Left colon (tissue), 2 donors: Measurements from ENCODE around the gene KCNAB2. TPM values are rescaled to one million over a fixed set of nuclear protein-coding genes. Genes with fewer than 3 reads are reported as not detected.

Experiments used
- ATAC-seq: fragments of 200-7000 bp; cut with Tn5 transposase; one replicate; pipeline ENCODE4 v1.9.1; 2020; ENCODE audit warnings: mild to moderate bottlenecking, moderate library complexity
- DNase-seq, 2 donors: peaks; one replicate each; pipeline ENCODE4 v3.0.0-alpha.2; 2020
- intact Hi-C, 2 donors: fragments of 100-400 bp; cut with DNase I in 1 of 2; cut with micrococcal nuclease in 1 of 2; formaldehyde crosslinking; loops; one replicate each; pipeline versions ENCODE4 v1.11.2 to v1.14.0; 2022; cut with DNase I, micrococcal nuclease
- total RNA-seq, 2 donors: library from RNA; stranded (reverse); fragmentation: NEBNext Ultra II Directional; extraction: Animal tissue kit (Norgen Biotek cat#: 25700); gene quantifications; one replicate each; pipeline ENCODE4 v1.2.1, GENCODE V29; 2021
- donor health status: DM: no; HTN: no; CAD: no.
- donor health status: DM: yes; HTN: yes; CAD: no.

KCNAB2 gene
- total RNA-seq, 2 donors from 2014 or later = 4.2 to 7.5 TPM

DNA sequence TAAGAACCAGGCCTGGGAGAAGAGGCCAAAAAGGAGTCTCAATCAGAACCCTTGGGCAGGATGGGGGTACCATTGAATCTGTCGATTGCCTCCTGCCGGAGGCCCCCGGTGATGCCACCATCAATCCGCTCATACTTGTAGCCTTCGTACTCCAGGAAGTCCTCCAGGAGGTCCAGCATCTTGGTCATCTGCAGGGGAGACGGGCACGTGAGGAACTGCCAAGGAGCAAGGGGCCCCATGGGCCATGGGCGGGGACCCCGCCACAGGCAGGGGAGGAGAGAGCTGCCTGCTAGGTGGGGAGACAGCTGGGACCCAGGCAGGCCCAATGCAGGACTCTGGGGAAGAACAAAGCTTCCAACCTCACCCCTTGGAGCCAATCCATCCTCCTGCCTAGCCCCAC is 85.9 kb downstream of the KCNAB2 start:
- no peak for DNase-seq
- intact Hi-C loops = no loop called here
- ATAC-seq = no peak

GRCh38 chr1:6133146-6133895 is 87.6 kb downstream of the KCNAB2 start:
- DNase-seq (no peak), ATAC-seq (no peak)
- intact Hi-C loops = no loop called here

GRCh38 chr1:6134206-6134605 is 88.5 kb downstream of the KCNAB2 start:
- ATAC-seq = no peak
- no peak for DNase-seq
- intact Hi-C loops = no loop called here

DNA sequence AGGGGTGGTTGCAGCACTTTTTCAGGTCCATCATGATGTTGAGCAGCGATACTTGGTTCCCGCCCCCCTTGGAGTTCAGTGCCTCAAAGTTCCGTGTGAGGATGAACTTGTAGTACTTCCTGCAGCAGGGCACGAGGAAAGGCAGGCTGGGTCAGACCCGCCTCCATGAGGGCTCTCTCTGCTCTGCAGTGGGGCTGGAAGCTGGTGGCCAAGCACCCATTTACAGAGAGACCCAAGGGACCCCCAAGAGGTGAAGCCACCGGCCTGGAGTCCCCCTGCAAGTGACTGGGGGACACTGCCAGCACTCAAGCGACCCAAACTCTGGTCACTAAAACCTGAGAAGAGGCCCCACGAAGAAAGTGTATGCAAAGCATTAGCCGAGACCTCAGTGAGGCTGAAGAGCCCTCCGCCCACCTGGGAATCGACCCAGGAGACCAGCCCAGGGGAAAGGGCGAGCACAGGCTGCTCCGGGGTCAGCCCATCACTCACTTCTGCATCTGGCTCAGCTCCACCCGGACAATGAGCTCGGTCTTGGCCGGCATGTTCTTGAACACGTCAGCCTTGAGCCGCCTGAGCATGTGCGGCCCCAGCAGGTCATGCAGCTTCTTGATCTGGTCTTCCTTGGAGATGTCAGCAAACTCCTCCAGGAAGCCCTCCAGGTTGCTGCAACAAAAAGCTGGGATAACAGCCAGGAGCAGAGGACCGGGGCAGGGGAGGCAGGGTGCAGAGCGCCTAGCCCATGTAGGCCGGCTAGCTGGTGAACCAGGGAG is 89.2 kb downstream of the KCNAB2 start:
- DNase-seq = no peak
- no peak for ATAC-seq
- intact Hi-C loops = no loop called here

DNA sequence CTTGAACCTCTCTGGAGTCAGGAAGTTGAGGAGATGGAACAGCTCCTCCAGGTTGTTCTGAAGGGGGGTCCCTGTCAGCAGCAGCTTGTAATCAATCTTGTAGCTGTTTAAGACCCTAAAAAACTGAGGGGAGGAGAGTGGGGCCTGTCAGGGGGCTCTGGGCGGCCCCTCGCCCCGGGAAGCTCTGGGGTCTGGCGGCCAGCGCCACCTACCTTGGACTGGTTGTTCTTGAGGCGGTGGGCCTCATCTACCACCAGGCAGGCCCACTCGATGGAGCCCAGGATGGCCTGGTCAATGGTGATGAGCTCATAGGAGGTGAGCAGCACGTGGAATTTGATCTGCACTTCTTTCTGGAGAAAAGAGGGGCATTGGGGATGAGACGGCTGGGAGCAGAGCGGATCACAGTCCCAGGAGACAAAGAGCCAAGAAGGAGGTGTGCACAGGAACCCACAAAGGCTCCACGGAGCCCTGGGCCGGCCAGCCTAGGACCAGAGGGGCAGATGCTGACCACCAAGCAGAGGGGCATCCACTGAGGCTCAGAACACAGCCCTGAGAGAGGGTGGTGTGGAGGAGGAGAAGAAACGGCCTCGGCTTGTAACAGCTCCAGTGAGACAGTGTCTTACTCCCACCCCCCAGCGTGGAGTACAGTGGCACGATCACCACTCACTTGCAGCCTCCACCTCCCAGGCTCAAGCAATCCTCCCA is 91.0 kb downstream of the KCNAB2 start:
- ATAC-seq (no peak), DNase-seq (no peak)
- intact Hi-C loops = no loop called here

DNA sequence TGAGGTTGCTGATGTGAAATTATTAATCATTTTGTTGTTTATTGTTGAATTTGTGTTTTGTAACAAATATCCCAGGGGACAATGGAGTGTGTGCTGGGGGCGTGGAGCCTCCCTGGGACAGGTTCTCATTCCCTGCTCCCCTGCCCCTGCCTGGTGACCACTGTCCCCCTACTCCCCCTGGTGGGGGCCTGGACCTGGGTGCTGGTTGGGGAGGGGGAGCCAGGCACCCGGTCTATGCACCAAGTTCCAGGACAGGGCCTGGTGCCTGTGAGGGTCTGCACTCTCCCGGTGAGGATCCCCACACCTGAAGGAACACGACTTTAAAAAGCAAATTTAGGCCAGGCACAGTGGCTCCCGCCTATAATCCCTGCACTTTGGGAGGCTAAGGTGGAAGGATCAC is 92.1 kb downstream of the KCNAB2 start:
- intact Hi-C loops = no loop called here
- DNase-seq = no peak

GRCh38 chr1:6140413-6140812 is 94.7 kb downstream of the KCNAB2 start:
- intact Hi-C loops = no loop called here
- DNase-seq (no peak), ATAC-seq (no peak)

More for the DNA sequence above, 92.1 kb downstream of the KCNAB2 start:
- ATAC-seq = no peak

GRCh38 chr1:6141592-6141991 is 95.9 kb downstream of the KCNAB2 start:
- peak; percentile 35 for ATAC-seq
- DNase-seq = no peak
- intact Hi-C loops = no loop called here

DNA sequence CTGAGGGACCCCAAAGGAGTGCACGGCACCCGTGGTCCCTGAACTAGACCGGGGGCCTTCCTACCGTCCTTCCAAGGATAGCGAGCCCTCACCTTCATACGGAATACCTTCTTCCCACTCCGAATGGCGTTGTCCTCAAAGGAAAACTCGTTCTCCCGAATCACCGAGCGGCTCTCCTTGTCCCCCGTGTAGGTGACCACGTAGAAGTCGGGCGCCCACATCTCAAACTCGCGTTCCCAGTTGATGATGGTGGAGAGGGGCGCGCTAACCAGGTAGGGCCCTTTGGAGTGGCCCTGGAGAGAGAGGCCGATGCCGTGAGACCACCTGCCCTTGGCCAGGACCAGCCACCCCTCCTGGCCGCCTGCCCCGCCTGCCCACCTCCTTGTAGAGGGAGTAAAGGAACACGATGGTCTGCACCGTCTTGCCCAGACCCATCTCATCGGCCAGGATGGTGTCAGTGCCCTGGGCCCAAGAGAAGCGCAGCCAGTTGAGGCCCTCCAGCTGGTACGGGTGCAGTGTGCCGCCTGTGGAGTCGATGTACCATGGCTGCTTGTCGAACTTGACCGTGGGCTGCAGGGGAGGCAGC is 96.4 kb downstream of the KCNAB2 start:
- no peak for ATAC-seq

DNA sequence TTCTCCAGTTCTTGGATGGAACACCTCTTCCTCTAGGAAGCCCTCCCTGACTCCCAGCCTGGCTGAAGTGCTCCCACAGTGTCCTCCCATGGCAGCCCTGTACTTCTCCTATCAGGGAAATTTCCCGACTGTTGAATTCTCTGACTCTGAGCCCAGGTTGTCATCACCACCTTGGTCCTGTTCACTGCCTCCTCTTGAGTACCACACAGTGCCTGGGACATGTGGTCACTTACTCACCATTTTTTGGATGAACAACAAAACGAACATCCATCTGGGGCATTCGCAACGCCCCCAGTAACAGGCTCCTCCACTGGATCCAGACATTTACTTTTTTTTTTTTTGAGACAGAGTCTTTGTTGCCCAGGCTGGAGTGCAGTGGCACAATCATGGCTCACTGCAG is 97.0 kb downstream of the KCNAB2 start:
- ATAC-seq (no peak), DNase-seq (no peak)
- intact Hi-C loops = no loop called here

More for the DNA sequence above, 96.4 kb downstream of the KCNAB2 start:
- no peak for DNase-seq
- intact Hi-C loops = no loop called here

DNA sequence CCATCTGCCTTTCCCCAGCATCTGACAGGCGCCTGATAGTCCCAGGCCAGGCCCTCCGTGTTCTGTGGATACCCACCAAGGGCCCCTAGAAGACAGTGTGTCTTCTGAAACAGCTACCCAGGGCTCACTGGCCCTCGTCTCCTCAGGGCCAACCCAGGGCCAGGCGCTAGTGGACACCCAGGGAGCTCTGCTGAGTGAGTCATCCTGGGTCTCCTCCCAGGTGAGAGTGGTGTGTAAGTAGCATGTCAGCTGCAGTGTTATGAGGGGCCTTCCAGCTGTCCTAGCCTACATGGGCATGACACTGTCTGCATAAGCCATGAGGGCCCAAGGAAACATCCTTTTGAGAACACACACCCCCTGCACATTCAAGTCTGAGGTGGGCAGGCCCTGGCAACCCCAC is 97.7 kb downstream of the KCNAB2 start:
- ATAC-seq (no peak), DNase-seq (no peak)
- intact Hi-C loops = no loop called here

- ATAC-seq (no peak), DNase-seq (no peak)
- intact Hi-C loops = no loop called here
Measured at GRCh38 chr1:6144175-6144574, 98.5 kb downstream of the KCNAB2 start.

DNA sequence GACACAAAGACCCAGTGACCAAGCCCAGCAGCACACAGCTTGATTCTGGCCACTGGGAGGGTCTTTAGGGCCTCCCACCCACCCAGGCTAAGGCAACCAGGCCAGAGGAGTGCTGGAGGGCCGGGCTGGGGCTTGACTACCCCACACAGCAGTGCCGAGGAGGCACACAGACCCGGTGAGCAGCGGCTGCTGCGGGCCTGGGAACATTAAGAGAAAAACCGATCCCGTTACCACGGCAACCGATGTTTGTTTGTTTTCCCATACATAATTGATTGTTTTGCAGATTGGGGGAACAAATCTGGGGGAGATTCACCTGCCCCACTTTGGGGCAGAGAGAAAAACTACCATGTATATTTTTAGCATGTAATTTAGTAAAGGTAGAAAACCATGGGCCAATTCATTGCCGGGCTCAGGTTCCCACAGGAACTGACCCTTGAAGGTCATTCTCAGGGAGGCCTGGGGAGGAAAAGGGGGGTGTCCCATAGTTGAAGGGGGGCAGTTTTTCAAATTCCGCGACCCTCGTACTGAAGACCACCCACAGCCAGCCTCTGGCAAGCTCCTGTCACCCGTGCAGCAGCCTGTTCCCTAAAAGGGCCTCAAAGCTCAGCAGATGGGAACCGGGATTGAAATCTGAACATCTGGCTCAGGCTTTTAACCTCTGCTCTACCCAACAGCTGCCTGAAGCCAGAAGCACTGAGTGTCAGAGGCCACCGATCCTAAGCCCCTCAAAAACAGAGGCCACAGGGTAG is 99.1 kb downstream of the KCNAB2 start:
- intact Hi-C loops = no loop called here
- ATAC-seq (no peak), DNase-seq (no peak)

DNA sequence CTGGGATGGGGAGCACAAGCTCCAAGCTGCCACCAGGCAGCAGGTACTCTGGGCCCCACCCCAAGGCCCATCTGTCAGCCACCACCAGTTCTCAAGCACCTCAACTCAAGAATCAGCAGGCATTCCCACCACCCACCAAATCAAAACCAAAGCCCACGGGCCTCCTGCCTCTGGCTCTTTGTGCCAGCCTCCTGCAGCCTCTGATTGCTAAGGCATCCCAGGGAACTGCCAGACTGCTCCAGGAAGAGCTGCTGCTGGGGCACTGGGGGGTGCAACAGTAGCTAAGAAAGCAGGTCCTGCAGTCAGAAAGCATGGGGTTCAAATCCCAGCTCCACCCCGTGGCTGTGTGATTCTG is 99.7 kb downstream of the KCNAB2 start:
- DNase-seq (no peak), ATAC-seq (no peak)
- intact Hi-C loops = no loop called here

DNA sequence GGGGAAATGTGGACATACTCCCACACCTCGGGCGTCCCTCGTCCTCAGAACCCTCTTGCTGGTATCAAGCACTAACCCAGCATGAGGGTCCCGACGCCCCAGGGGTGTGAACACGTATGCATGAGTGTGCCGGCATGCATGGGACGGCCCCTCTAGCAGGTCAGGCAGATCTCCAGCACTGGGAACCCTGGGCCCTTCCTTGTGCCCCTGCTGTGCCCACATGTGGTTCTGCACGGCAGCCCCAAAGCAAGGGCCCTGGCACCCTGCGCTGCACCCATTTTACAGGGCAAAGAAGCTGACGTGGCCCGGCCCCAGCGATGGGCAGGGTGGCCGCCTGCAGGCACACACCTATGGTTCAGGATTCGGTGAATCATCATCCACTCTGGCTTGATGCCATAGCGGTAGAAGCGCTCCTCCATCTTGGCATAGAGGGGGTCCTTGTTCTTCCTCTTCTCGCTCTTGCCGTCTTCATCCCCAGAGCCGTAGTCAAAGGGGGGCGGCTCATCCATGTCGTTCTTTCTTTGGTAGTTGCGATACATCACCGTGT is 100.2 kb downstream of the KCNAB2 start:
- ATAC-seq = no peak
- DNase-seq = no peak
- intact Hi-C loops = no loop called here

DNA sequence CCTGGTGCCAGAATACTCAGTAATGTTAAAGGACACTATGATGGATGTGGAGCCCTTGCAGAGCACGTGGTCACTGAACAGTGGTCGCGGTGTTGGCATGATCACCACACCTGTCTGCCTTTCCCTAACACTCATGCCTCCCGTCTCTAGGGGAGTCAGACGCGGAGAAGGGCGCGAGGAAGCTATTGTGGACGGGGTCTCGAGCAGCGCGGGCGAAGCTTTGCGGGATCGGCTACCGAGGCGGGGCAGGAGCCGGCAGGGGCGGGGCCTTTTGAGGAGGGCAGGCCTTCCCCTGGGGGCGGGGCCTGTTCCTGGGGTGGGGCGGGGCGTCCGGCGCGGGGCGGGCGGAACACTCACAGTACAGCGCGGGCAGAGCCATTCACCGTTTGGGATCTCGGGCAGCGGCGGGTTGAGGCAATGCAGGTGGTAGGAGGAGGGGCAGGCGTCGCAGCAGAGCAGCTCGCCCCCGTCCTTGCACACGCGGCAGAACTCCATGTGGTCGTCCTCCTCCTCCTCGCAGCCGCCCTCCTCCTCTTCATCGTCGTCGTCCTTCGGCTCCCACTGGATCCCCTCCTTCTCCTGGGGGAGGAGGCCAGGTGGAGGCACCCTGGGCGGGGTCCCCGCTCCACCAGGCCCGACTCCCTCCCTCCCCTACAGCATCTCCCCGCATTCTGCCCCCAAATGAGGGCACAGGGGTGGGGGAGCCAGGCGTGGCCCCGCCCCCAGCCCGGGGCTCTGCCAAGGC is 103.0 kb downstream of the KCNAB2 start:
- ATAC-seq (peak; percentile 96), DNase-seq (peak; percentile 49 to 70)
- intact Hi-C loops = no loop called here

- no peak for DNase-seq
- no peak for ATAC-seq
- intact Hi-C loops = no loop called here
Measured at GRCh38 chr1:6149597-6149996, 103.9 kb downstream of the KCNAB2 start.
